Dermis microvascular lymphatic vessel endothelial cell (primary cell): ENCODE measurements around the gene ADAMTS7. TPM values are rescaled to one million over a fixed set of nuclear protein-coding genes. Genes with fewer than 3 reads are reported as not detected.
"Not testable (repeated sequence)": the region's sequence is repeated elsewhere in the genome, so short reads cannot be mapped to it uniquely, and the experiment has no call there.

Experiments used
- DNase-seq, 2 donors: peaks; one replicate each; pipeline versions ENCODE4 v3.0.0 to v3.0.0-alpha.2; 2010; ENCODE audit warnings: low read depth in 2 of 2
- total RNA-seq: library from RNA; depleted of rRNA; stranded (reverse); fragments of >200 nt; gene quantifications from 2 replicates; pipeline ENCODE4 v1.2.1, GENCODE V29; 2014

Gene ADAMTS7
- total RNA-seq, 1 donor from 2014 or later, result 6.5 TPM

DNA sequence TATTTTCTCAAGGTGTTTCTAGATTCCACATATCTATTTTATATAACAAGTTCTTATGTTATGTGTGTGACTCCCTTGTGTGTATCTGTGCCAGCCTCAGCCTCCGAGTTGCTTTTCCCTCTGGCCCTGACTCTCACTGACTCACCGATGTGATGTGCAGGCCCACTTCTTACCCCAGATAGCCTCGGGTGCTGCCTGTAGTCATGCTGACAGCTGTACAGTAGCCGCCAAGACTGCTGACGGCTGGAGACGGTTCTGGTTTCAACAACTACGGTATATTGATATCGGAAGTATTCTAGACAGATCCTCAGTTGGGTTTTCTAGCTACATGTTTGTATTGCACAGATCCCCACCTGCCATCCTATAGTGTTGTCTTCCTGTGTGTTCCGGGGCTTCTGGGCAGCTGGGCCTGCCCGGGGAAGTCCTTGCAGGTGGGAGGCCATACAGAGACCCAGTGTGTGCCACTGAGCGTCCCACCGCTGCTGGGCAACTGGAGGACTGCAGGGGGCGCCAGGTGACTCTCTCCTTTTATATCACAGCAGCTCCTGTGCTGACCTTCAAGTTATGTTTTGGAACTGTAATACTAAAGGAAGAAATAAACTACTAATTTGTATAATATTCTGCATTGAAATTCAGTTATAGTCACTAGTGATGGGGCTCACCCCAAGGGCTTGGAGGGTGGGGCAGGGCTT, 55.2 kb downstream of the ADAMTS7 start:
- DNase-seq, result peak; percentile 9 to 60

DNA sequence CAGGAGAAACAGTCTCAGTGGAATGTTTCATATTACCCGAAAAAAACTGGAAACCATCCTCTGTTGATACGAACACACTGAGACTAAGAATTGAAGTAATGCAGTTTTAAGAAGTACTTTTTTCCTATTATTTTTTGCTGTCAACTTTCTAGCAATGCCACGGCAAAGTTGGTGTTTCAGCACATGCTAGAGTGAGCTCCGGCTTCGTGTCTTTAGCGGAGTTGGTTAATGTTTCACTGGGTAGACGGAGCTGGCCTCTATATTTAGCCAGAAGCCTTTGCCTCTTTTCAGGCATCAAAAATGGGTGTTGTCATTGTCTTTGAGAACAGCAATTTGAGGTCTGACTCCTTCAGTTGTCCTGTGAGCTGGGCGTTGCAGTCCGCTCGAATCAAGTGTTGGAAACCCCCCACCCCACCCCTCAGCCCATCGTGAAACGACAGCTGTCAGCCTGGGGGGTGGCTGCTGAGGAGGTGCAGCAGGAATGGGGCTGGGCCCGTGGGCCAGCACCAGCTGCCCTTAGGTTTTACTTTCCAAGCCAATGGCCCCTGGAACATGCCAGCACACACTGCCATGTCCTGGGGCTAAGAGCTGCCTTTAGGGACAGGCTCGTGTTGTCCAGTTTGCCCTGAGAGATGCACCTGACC, 56.5 kb downstream of the ADAMTS7 start:
- not testable (repeated sequence) for DNase-seq

DNA sequence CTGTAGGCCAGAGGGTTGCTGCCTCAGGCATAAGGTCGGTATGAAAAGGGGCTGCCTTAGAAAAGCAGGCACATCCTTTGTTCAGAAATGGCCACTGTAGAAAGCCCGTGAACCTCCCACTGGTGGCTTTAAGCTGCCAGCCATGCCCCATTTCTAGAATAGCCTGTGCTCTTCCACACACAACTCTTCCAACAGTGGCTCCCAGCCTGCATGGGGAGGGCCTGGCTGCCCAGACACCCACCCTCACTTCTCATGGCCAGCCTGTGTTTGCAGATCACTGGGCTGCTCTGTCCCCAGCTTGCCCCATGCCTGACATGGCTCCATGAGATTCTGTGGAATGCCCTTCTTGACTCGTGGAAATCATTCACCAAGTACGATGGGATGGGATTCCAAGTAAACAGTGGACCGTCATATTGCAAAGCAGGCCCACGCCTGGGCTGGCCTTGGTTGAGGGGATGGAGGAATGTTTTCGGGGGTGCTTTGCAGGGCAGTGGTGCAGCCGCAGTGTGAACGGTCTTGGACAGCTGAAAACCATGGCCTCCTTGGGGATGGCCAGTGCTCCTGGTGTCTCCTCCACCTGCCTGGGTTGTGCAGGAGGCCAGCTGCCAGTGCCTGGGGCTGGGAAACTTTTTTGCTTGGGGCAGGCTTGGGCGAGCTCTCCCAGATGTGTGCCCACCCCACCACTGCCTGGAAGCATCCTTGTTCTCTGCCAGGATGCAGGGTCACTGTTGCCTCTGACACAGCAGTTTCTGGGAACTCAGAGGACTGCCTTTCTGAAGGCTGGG, 57.3 kb downstream of the ADAMTS7 start:
- DNase-seq, result not testable (repeated sequence)

DNA sequence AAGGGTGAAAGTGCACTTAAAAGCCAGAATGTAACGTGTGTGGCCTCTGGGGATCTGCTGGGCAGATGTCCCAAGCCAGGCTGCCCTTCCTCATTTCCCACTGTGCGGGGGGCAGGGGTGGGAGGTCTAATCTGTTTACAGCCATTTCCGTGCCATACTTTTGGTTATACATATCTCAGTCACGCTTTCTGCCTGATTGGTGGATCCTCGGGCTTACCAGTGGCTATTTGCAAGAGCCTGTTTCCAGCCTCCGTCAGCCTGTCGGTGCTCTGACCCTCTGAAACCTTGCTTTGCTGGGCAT, 58.0 kb downstream of the ADAMTS7 start:
- peak in 1 of 2 donors; percentile 5 for DNase-seq

DNA sequence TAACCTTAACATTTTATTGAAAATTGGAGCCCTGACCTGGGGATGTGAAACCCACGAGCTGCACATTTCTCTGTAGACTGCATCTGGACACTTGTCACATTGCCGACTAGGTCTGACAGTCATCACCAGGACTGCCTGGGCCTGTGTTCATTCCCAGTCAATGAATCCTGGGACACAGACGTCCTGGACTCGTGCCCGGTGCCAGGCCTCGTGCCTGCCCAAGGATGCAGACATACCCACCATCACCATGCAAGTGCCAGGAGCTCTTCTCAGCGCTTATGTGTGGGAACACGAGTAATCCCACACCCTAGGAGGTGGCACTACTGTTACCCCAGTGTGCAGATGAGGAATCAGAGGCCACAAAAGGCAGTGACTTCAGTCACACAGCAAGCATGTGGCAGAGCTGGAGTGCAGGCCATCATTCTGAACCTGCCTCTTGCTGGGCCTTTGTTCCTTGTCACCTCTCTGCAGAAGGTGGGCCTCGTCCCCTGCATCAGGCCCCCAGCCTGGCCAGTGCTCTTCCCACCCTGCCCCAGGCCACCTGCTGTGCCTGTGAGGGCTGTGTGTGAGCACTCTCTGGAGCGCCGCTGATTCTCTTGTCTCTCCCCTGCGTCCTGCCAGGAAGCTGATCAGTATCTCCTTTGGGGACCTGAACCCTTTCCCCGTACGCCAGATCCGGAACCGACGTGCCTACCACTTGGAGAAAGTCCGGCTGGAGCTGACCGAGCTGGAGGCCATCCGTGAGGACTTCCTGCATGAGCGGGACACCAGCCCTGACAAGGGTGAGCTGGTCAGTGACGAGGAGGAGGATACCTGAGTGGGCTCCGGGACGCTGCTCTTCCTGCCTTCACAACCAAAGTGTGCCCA, 58.5 kb downstream of the ADAMTS7 start:
- DNase-seq, result no peak

DNA sequence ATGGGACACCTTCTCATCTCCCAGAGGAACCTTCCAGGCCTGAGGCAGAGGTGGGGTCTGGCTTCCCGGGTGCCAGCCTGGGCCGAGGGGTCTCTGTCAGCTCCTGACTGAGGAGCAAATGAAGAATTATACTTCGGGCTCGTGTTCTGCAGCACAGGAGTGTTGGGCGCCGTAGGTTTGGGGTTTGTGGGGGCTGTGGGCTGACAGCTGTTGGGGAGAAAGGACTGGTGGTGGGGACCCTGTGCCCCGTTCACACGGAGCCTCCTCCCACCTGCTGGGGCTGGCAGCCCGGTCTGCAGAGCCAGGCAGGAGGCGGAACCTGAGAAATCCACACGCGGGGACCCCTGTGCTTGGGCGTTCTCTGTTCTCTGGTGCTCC, 59.7 kb downstream of the ADAMTS7 start:
- no peak for DNase-seq

DNA sequence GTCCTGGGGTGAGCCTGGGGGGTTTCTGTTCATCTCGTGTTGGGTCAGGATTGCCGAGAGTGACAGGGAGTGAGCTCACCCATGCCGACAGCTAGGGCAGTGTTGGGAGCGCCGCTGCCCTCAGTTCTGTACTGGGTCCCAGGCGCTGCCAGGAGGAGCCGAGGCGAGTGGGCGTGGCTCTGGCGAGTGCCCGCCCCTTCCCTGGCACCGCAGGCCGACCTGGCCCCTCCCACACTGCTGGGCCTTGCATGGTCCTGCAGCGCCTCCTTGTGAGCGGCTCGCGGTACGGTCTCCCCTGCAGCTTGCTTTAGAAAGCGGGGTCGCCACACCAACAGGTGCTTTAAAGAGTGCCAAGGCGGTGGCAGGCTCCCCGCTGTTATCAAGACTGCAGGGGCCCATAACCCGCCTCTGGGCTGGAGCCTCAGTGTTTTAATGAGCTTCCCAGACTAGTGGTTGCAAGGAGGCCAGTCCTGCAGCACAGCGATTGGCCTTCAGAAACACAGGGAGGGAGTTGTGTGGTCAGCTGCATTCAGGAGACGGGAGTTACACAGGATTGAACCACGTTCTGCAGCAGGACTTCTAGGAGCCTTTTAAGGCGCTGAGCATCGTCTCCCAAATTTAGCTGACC, 60.2 kb downstream of the ADAMTS7 start:
- DNase-seq, result peak; percentile 81 to 92

DNA sequence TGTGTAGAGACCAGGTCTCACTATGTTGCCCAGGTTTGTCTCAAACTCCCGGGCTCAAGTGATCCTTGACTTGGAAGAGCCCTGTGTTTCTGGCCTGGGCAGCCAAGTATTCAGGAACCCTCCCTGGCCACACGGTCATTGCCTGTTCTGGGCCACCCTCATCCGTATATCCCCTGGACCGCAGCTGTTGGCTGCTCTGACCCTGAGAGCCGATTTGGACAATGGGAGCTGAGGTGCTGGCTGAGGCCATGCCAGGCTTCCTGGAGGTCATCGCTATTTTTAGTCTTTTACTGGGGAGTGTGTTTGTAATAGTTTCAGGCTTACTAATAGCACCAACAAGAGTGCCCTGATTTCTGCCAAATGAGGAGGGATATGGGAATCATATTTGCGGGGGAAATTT, 60.7 kb downstream of the ADAMTS7 start:
- DNase-seq, result no peak

DNA sequence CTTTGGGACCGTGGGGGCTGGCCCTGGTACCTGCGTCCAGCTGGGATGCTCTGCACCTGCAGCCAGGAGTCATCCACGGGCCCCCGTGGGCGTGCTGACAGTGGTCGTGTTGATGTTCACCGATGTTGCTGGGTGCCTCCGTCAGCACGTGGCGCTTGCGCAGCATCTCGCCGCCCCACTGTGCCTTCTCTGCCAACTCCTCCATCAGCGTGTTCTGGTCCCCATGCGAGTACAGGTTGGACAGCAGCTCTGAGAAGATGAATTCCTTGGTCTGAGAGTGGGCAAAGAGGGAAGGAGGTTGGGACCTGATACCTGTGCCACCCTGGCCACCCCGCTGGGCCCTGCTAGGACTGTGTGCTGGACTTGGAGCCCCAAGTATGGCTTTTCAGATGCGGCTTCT, 61.4 kb downstream of the ADAMTS7 start:
- no peak for DNase-seq

DNA sequence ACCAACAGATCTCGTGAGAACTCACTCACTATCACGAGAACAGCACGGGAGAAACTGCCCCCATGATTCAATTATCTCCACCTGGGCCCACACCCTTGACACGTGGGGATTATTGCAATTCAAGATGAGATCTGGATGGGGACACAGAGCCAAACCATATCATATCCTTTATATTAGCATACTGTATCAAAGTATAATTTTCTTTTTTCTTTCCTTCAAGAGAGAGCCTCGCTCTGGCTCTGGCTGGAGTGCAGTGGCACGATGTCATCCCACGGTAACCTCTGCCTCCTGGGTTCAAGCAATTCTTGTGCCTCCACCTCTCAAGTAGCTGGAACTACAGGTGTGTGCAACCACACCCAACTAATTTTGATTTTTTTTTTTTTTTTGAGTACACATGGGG, 63.4 kb downstream of the ADAMTS7 start:
- not testable (repeated sequence) for DNase-seq

DNA sequence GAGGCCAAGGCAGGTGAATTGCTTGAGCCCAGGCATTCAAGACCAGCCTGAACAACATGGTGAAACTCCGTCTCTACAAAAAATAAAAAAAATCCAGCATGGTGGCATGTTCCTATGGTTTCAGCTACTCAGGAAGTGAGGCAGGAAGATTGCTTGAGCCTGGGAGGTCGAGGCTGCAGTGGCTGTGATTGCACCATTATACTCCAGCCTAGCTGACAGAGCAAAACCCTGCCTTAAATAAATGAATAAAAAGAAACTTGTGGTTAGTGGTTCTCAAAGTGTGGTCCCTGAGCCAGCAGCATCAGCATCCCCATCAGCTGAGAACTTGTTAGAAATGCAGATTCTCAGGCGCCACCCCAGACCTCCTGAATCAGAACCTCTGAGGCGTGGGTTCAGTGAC, 69.6 kb downstream of the ADAMTS7 start:
- not testable (repeated sequence) for DNase-seq

DNA sequence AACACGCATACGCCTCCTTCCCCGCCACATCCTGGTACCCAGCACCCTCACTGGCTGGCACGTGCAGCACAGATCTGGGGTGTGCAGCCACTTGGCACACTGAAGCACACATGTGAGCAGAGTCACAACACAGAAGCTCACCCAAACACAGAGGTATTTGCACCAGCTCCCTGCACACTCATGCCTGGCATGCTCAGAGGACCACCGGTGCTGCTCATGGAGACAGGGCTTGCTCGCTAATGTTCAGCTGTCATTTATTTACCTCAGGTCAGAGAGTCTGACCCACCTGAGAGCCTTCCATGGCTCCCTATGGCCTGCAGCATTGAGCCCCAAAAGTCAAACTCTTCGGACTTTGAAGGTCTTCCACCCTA, 70.4 kb downstream of the ADAMTS7 start:
- no peak for DNase-seq

DNA sequence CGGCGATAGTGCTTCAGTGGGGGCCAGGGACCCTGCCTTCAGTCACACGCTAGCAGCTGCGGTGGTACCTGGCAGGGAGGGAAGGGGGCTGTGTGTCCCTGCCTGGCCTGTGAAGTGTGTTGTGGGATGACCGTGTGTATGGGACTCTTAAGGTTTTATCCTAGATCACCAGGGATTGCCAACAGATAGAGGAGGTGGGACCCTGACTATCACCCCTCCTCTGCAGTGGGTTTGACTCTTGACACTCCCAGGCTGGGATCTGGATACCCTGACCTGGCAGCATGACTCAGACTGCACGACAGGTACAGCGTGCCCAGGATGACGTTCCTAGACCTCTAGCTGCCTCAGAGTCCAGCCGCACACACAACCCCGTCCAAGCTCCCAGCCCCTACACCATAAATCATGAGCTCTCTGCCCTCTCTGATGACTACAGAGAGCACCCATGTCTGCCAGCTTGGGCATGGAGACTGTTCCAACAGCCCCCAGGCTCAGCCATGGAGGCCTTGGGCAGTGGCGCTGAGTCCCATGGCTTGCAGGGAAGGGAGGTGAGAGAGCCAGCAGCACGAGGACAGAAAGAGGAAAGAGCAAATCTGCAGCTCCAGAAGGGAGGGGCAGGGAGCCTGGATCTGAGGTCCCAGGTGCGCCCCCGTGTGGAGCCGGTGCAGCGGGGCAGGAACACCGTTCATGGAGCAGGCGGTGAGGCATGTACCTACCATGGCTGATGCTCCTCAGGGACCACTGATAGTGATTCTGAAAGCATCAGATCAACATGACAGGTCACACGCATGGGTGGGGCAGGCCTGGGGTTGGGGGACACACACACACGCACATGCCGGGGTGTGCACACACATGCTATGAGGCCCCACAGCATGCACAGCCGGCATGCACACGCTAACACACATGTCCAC, 71.0 kb downstream of the ADAMTS7 start:
- DNase-seq, result peak; percentile 6 to 58

DNA sequence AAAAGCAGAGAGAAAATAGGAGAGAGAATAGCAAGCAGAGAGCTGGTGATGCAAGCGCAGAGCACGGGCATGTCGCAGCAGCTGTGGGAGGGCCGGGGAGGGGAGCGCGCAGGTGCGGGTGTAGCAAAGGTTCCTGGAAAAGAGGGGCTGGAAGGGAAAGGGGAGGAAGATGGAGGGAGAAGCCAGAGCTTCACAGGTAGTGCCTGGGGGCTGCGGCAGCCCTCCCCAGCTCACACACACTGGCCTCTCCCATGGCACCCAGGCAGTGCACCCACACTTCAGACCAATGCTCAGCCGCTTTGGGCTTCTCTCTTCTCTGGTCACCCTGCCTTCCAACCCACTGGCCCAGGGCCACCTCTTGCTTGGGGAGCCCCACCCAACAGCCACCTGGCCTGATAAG, 72.1 kb downstream of the ADAMTS7 start:
- DNase-seq, result no peak

DNA sequence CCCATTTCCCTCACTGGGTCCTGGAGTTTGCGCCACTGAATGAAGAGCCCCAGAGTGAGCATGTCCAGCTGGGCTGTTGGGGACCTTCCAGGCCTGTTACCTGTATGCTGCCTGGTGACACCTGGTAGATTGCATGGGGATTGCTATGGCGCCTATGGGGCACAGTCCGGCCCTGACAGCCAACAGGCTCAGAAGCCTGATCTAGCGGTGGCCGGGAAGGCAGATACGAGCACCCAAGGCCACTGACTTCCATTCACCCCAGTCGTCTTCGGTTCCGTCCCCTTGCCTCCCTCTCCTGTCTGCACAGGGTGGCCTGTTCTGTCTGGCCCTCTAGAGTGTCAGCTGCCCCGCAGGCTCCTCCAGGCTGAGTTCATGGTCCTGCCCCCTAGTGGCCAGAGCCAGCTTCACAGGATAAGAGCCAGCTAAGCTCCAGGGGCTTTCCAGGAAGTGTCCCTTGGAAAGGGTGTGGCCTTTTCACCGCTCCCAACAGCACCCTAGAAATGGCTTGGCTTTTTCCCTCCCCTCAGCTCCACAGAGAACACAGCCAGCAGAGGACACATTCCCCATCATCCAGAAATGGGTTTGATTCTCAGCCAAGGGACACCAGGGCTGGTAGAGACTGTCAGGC, 73.2 kb downstream of the ADAMTS7 start:
- DNase-seq, result peak in 1 of 2 donors; percentile 23

DNA sequence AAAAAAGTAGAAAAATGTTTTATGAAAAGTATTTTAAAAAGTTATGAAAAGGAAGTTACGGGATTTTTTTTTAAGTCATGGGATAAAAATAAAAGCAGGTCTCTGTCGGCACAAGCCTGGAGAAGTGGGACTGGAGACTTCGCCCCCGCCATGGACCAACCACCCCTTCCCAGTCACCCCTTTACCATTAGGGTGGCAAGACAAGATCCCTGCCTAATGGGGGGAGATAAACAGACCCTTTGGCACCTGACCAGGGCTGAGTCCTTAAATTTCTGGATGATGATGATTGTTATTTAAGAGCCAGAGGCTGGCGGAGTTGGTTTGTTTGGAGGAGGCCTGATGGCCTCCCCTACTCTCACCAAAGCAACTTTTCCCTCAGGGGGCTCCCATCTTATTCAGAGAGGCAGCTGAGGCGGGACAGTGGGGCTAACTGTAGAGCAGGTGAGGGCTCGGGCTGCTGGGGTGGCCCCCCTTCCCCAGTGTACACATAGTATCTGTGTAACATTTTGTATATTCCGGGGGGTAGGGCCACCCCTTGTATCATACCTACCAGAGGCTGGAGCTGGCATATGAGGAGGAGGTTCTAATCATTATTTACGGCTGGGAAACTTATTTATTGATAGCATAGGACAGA, 74.0 kb downstream of the ADAMTS7 start:
- DNase-seq, result no peak

DNA sequence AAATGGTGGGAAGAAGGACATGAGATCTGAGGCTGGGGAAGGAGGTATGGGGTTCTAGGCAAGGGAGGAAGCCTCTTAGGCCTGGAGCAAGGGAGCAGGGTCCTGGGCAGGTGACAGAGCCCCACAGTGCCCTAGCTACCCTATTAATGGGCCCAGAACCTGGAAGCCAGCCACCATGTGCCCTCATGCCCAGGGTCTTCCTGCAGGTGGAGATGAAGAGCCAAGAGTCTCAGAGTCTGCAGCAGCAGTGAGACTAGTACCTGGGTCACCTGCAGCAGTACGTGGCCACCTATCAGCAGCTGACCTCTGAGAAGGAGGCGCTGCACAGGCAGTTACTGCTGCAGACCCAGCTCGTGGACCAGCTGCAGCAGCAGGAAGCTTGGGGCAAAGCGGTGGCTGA, 75.0 kb downstream of the ADAMTS7 start:
- DNase-seq, result not testable (repeated sequence)

DNA sequence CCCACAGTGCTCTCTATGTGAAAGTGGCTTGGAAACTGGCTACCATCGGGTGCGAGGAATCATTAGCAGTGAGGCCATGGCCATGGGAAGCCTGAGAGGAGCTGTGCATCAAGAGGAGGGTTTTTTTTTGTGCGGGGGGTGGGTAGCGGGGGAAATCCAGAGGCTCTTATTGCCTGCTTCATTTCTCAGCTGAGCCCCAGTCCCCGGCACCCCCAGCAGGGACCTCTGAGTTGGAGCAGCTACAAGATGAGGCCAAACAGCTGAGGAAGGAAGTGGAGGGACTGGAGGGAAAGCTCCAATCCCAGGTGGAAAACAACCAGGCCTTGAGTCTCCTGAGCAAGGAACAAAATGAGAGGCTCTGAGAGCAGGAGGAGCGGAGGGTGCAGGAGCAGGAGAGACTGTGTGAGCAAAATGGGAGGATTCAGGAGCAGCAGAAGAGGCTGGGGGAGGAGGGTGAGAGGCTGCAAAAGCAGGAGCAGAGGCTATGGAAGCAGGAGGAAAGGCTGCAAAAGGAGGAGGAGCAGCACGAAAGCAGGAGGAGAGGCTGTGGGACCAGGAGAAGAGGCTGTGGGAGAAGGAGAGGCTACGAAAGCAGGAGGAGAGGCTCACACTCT, 76.7 kb downstream of the ADAMTS7 start:
- DNase-seq, result no peak

DNA sequence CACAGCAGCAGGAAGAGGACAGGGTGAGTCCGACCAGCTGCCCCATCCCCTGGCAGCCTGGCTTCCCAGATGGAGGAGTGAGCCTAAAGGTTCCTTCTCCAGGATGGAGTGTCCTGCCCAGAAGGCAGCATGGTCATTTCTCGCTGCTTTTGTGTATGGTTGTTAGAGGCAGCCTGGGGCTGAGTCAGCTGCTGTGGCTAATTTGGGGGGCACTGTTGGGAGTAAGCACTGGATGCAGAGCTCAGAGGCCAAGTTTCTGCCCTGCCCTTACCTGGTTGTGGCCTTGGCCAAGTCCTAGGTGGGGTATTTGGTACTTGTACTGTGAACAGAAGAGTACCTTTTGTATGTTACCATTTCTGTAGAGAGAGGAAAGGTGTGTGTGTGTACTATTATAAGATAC, 78.6 kb downstream of the ADAMTS7 start:
- no peak for DNase-seq
